Measurements from ENCODE around the gene USH2A.

- TF ChIP-seq CTCF (IDR thresholded peaks at IDR 0.05; ENCODE audit: insufficient read depth, low read length, poor library complexity, severe bottlenecking) (no peak), EZH2phosphoT487 (conservative IDR thresholded peaks at IDR 0.05; ENCODE audit: low read length) (no peak)
Observed at GRCh38 chr1:215608646-215609045, 814.6 kb downstream of the USH2A start.

Data from SU-DHL-6 (cell line).